Activated naive CD4-positive, alpha-beta T cell treated with anti-CD3 and anti-CD28 coated beads, Interleukin-2, amount 50 U/mL, for 16 hours (primary cell): ENCODE data around the gene MARCHF4.

Source experiments
- DNase-seq: peaks from one replicate; pipeline ENCODE4 v3.0.0-alpha.2; 2020

Gene MARCHF4, protein sequence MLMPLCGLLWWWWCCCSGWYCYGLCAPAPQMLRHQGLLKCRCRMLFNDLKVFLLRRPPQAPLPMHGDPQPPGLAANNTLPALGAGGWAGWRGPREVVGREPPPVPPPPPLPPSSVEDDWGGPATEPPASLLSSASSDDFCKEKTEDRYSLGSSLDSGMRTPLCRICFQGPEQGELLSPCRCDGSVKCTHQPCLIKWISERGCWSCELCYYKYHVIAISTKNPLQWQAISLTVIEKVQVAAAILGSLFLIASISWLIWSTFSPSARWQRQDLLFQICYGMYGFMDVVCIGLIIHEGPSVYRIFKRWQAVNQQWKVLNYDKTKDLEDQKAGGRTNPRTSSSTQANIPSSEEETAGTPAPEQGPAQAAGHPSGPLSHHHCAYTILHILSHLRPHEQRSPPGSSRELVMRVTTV

DNA sequence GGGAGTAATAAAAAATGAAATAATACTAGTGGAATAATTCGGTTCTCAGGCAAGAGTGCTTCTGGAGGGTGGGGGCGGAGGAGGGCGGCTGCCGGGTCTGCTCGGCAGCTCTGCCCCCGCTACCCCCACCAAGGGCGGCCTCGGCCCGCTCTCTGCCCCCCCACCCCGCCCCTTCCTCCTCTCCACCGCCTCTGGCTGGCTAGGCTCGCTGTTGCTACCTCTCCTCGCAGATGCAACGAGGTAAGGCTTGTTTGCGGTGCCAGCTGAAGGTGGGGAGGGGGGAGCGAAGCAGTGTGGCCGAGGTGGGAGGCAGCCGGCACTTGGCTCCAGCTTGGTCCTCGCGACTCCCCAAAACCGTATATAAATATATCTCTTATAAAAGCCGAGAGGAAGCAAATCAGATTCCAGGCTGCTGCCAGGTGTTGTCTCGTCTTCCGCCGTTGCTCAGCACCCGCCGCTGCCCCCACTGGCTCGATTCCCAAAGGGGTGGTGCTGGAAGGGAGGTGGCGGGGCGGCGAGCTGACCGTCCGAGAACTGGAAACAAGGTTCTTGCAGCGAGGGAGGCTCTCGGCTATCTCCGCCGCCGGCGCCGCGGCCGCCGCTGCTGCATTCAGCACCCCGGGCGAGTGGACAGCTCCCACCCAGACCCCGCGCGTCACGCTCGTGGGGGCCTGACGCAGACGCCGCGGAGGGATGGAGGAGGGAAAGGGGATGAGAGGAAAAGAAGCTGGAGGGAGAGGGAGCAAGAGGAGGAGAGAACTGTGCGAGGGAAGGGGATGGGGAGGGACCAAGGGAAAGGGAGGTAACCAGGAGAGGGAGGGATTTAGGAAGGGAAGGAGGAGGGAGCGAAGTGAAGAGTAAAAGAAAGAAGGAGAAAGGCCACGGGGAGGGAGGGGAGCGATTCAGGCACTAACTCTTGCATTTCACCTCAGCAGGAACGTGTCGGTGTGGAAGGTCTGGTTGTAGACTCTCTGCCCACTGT is at the start of gene MARCHF4:
Gene MARCHF4, minus strand, starts transcription at position 763 of the 982 bp plus-strand sequence. CDS start 2,223 bp downstream, outside the sequence.
- peak; percentile 65 for DNase-seq

DNA sequence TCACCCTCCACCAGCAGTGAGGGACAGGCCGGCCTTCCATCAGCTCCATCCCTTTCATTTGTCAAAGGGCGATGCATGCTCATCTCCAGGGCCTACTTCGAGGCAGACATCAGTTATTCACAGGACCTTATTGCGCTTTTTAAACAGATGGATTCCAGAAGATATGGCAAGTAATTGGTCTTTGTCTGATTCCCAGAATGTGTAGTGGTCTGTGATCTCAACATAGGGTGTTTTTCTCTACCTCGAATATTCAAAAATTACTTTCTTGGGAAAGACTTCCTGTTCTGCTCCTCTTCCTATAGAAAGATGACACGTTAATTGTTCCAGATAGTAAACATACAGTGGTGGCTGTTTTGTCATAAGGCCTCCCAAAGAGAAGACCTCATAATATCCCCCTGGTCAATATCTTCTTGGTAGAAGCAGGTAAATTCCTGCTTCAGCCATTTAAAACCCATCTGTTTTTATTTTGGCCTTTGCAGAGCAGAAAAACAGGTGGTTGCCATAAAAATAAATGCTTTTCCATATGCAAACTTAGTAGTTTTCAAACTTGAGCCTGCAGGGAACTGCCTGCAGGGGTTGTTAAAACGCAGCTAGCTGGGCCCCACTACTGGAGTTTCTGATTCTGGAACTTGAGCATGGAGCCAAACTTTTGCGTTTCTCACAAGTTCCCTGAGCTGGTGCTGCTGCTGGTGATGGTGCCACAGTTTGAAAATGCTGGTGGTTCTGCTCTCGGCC is 48.3 kb upstream of the MARCHF4 start:
- no peak for DNase-seq

DNA sequence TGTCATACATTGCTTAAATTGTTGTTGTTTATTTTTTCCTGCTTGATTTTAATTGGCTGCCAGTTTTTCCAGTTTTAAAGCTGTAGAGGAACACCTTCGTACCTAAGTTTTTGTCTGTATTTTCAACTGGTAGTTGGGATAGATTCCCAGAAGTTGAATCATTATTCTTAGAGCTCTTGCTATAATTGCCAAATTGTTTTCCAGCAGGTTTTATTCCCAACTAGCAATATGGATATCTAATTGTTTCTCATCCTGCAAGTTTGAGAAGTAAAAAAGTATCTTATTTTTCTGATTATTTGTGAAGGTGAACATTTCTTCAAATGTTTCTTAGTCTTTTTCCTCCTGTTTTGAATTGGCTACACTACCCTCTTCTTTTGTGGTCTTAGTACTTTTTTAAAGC is 46.7 kb upstream of the MARCHF4 start:
- no peak for DNase-seq

DNA sequence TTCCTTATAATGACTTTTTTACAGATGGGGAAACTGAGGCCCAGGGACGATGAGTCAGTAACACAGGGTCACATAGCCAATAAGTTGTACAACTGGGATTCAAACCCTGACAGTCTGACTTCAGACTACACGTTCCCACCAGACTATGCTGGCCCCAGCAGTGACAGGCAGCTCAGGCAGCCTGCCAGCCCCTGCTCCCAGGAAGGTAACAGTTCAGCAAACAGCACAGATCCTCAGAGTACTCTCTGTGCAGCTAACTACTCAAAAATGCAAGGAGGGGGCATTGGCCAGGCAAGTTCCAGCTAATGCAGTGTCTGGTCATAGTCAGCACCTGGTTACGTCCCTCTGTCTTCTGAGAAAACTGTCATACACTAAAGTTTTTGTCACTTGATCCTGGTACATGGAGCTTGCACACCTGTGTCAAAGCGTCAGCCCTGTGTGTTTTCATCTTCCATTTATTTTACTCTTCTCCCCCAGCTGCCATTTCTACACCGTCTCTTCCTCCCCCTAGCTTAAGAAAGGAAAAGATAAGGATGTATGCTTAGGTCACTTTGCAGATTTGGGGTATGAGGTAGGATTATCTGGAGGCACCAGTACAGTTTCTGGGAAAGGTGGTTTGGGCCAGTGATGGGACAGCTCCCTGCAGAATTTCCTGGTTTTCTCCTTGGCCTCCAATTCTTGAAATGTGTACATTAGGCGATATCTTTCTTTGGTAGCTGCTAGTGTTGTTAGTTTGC is 44.5 kb upstream of the MARCHF4 start:
- DNase-seq = no peak

DNA sequence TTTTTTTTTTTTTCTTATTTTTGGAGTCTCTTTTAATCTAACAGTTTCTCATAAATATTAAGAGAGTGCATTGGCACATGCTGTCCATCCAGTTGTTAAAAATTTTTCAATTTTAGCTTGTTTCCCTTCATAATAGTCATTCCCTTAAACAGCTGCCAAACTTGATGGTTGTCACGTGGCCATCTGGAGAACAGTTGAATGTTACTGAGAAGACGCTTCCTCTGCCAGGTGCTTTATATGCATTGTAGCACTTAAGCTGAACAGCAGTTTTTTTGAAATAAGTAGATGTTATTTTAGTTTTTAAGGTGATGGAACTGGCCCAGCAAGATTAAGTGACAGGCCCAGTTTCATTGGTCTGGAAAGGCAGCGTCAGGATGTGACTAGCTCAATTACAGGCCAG is 43.3 kb upstream of the MARCHF4 start:
- DNase-seq = no peak

DNA sequence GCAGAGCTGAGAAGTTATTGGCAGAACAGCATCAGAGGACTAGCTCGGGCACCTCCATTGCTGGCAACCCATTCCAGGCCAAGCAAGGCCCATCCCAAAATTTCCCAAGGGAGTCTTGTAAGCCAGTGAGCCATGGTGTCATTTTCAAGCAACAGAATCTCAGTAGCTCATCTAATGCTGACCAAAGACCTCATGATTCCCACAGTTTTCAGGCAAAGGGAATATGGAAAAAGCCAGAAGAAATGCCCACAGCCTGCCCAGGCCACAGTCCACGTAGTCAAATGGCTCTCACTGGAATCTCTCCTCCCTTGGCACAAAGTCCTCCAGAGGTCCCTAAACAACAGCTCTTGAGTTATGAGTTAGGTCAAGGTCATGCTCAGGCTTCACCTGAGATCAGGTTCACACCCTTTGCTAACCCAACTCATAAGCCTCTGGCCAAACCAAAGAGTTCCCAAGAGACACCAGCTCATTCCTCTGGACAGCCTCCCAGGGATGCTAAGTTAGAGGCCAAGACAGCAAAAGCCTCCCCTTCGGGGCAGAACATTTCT is 42.6 kb upstream of the MARCHF4 start:
- no peak for DNase-seq

DNA sequence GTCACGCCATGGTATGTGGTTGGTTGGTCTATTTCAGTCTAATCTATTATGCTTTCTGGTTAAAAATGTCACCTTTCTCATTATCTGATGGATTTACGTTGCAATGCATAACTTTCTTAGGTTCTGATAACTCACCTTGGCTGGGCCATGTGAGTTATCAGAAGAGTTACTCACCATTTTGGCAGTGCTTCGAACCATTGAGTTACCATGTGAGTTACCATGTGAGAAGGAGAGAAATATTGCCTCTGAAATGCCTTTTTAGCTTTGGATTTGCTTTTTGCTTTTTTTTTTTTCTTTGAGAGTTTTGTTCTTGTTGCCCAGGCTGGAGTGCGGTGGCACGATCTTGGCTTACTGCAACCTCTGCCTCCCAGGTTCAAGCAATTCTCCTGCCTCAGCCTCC is 41.6 kb upstream of the MARCHF4 start:
- DNase-seq = no peak

DNA sequence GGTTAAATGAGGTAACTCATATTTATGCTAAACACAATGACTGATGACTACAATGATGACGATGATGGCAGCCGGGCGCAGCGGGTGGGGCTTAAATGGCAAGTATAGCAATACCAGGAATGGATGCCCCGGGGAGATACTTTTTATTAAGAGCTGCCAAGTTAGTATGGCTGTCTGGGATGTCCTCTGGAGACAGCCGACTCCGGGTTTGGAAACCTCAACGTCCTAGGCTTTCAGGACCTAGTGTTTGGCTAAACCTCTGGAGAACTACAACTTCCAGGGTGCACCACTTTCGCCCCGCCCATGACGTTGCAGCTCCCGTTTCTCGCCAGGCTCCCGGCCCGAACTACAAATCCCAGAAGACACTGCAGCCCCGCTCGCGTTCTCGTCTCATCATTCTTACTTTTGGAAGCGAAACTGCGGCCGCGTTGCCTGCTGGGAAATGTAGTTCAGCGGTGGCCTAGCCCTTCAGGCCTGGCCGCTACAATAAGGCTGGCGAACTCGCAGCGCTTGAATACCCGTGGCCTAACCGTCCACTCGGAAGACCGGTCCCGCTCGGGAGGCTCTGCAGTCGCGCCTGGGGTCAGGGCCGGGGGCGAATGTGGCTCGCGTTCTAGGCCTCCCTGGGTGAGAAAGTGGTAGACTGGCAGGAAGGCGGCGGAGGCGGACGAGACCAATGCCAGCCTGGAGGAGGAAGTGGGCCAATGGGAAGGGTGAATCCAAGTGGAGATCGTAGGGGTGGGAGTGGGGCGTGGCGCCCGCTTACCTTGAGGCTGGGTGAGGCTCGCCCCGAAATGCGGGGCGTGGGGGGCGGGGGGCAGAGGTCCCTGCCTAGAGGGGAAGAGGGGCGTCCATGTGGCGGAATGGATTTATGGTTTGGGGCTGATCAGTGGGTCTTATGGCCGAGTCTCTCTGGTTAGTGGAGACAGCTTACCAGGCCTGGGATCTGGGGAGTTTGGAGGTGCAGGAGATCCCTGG is 40.0 kb upstream of the MARCHF4 start, which contains the start of gene SMARCAL1:
Gene SMARCAL1, plus strand, starts transcription at position 463 of the 978 bp plus-strand sequence. CDS start 2,221 bp downstream, outside the sequence.
- DNase-seq = peak; percentile 99

DNA sequence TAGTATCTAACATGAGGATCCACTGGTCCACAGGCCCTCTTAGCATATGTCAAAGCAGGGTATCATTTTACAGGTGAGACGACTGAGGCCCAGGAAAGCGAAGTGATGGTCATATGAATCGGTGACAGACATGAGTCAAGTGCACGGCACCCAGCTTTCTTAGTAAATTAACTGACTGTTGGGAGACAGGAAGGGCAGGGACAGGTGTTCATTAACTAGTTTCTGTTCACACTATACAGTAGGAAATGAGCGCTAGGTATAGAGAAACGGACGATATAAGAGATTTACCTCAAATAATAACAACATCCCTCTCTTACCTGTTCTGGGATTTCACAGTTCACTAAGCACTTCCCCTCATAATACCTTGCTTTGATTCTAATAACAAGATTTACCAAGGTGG is 38.3 kb upstream of the MARCHF4 start:
- no peak for DNase-seq

DNA sequence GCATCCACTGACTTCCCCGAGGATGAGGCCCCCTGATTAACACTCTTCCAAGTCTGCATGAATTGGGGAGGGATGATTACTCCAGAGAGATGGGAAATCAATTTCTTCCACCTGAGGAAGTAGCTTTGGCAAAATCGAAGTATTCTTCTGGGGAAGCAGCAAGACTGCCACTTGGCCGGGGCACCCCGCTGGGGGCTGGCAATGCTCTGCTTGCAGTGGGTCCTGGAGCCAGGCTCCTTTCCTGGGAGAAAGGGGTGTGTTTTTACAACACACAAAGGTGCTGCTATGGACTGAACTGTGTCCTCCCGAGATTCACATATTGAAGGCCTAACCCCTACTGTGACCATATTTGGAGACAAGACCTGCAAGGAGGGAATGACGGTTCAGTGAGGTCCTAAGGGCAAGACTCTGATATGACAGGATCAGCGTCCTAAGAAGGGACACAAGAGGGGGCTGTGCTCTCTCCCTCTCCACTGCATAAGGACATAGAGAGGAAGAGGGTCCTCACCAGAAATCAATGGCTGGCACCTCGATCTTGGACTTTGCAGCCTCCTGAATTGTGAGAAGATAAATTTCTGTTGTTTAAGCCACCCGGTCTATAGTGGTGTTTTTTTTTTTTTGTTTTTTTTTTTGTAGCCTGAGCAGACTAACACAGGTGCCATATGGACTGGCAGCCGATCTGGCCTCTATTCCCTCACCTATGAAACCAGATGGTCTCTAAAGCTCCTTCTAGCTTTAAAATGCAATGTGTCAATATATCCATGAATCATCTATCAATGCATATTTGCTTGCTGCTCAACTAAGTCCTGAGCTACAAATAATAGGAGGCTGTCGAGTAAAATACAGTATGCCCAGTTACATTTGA is 36.4 kb upstream of the MARCHF4 start:
- no peak for DNase-seq

DNA sequence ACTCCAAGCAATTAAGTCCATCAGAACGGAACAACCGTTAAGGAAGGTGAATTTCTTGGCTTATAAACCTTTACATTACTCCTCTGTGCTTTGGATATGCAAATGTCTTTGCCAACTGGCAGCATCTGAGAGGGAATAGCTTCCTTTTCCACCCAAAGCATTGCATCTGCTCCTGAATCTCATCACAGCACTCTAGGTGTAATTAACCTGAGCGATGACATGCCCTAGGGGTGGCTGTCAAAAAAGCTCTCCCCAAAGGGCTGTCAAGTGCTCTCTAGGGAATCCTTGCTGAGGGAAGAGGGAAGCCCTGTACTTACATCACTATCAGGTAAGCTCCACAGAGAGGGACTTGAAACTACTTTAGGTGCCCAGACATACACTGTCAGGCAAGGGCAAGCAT is 34.5 kb upstream of the MARCHF4 start:
- no peak for DNase-seq

DNA sequence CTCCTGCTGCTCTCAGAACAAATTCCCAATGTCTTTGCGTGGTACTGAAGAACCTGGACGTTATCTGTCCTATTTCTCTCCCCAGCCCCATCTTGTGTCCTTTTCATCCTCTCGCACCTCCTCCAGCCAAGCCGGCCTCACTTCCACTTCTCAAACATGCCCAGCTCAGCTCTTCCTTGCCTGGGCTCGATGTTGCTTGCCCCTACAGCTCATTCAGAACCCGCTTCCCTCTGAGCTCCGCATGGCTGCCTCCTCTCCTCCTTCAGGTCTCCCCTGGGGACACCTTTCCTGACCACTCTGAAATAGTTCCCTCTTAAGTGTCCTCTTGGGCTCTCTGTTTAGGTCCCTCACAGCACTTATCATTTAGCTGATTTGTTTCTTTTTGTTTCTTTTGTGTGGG is 33.3 kb upstream of the MARCHF4 start:
- DNase-seq = no peak

DNA sequence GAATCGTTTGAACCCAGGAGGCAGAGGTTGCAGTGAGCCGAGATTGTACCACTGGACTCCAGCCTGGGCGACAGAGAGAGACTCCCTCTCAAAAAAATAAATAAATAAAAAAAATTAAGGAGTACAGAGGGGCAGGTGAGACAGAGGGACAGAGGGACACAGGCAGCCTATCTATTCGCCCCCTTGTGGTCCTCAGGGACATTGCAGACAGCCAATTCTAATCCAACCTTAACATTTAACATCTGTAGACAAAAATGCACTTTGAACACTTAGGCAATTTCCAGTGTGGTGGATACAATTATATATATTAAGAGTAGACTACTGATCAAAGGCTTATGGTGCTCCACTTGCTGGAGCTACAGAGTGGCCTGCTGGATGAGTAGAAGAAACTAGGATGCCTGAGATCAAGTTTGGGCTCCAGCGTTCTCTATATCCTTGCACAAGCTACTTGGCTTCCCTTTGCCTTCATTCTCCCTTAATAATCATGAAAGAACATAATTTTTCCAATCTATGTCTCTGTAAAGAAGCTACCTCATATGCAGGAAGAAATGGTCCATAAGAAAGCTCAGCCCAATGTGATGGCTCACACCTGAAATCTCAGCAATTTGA is 31.8 kb upstream of the MARCHF4 start:
- peak; percentile 51 for DNase-seq

DNA sequence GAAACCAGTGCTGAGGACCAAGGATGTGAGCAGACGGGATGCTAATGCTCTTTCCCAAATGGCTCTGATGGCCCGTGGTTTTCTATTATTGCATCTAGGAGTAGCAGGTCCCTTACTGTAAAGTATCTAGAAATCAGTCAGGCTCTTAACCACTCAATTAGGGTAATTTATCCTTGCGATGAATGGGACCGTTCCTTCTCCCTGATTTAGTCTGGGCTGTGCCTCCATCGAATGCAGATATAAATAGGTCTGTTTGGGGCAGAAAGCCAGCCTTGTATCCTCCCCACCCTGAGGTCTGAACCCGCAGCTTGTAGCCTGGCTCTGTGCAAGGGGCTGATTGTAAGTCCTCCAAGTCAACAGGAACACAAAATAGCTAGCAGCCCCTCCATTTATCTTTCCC is 30.5 kb upstream of the MARCHF4 start:
- DNase-seq = no peak

DNA sequence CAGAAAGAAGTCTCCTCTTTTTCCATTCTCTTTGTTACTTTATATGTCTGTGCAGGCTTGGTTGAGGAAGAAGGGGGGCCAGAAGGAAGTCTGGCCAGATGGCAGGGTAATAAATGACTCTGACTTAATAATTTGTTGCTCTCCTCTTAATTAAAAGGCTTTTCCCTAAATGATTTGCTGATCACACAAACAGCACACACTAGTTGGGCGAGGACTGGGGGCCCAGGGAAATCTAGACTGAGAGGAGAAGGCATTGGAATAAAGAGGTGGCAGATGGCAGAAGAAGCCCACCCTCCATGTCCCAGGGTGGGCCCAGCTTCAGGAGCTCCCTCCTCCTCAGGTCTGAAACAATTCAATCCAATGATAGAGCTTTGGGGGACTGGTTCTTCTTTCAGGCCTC is 27.3 kb upstream of the MARCHF4 start:
- no peak for DNase-seq

DNA sequence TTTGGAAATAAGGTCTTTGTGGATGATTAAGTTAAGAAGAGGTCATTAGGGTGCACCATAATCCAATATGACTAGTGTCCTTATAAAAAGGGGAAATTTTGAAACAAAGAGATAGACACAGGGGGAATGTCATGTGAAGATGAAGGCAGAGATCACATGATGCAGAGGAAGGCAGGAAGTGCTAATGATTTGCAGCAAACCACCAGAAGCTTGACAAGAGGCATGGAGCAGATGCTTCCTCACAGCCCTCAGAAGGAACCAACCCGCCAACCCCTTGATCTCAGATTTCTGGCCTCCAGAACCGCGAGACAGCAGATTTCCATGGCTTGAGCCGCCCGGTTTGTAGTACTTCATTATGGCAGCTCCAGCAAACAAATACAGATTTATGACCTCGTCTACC is 22.6 kb upstream of the MARCHF4 start:
- DNase-seq = no peak

DNA sequence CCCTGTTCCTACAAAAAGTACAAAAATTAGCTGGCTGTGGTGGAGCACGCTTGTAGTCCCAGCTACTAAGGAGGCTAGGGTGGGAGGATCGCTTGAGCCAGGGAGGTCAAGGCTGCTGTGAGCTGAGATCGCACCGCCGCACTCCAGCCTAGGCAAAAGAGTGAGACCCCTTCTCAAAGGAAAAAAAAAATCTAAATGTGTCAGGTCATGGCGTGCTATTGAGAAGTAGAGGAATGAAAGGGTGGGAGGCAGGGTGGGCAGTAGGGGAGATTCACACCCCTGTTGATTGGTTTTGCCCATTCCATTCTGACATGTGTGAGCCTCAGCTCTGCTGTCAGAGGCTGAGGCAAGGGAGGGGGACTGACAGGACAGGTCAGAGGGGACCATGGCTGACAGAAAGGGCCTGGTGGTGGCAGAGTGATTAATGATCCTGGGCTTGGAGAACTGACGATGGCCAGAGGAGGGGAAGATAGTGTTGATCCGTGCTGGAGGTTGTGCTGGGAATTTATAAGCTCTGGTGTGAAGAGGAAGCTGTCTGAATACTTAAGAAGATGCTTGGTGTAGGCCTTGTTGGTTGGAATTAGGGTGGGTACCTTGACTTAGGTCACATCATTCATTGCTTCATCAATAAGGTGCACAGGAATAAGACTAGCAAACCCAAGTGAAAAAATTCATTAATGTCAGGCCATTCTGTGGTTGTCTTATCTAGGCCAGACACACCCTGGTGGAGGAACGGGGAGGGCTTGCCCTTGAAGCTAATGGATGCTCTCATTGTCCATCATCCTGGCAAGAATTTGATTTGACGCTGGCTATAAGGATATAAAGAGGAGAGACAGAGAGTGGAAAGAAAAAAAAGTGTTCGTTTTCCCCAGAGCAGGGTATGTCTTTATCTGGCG is 20.9 kb upstream of the MARCHF4 start:
- no peak for DNase-seq

DNA sequence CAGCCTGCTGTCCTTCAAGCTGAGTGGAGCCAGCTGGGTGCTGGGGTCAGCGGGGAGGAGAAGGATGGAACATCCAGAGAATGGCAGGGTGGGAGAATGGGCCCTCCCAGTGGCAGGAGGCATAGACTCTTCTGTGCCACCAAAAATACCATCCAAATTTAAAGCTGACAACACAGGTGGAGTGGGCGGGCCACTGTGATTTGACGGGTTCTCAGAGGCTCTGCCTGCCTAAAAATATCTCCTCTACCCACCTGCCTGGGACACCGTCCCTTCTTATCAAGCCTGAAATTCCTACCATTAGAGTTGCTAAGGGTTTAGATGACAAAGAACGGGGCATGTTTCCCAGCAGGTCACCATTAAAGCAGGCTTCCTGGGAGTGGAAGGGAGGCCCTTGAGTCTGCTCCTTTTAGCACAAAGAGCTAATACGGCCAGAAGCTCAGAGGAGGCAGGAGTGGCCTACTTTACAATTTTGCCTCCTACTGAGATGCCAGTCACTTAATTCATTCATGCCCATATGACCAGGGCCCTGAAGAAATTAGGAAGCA is 19.8 kb upstream of the MARCHF4 start:
- DNase-seq = no peak
